ENCODE results near the gene WNT2B. TPM values are rescaled to one million over a fixed set of nuclear protein-coding genes. Genes with fewer than 3 reads are reported as not detected.

WNT2B gene
- total RNA-seq, 1 experiment from 2014 or later: 1.2 TPM

- TF ChIP-seq, protein P1, sequence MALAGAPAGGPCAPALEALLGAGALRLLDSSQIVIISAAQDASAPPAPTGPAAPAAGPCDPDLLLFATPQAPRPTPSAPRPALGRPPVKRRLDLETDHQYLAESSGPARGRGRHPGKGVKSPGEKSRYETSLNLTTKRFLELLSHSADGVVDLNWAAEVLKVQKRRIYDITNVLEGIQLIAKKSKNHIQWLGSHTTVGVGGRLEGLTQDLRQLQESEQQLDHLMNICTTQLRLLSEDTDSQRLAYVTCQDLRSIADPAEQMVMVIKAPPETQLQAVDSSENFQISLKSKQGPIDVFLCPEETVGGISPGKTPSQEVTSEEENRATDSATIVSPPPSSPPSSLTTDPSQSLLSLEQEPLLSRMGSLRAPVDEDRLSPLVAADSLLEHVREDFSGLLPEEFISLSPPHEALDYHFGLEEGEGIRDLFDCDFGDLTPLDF (CRISPR knock-in tag; IDR thresholded peaks at IDR 0.05): no peak
These were observed 55.3 kb downstream of the WNT2B start (continued) for GRCh38 chr1:112564081-112564480.

DNA sequence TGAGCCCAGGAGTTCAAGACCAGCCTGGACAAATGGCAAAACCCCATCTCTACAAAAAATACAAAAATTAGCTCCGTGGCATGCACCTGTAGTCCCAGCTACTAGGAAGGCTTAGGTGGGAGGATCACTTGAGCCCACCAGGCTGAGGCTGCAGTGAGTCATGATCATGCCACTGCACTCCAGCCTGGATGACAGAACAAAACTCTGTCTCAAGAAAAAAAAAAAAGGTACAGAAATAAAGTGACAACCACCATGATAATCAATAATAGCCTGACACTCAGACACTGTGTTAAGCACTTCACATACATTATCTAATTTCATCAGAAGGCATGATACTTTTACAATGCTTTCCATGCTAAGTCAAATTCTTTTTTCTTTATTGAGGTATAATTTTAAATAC, 57.0 kb downstream of the WNT2B start:
- H3K9me3 Mint-ChIP-seq: no peaks in the 10 kb centered on the region
- TF ChIP-seq SOX15 (CRISPR knock-in tag; IDR thresholded peaks at IDR 0.05): no peak
- TF ChIP-seq JAZF1 (CRISPR knock-in tag; IDR thresholded peaks at IDR 0.05): no peak
- no peak for TF ChIP-seq ERG (CRISPR knock-in tag; IDR thresholded peaks at IDR 0.05)
- no peak for TF ChIP-seq ZNF232 (CRISPR knock-in tag; IDR thresholded peaks at IDR 0.05)
- no peak for TF ChIP-seq ZNF423 (CRISPR knock-in tag; IDR thresholded peaks at IDR 0.05)
- no peak for TF ChIP-seq TCF7 (CRISPR knock-in tag; IDR thresholded peaks at IDR 0.05; ENCODE audit: low read depth)
- TF ChIP-seq, protein P2, sequence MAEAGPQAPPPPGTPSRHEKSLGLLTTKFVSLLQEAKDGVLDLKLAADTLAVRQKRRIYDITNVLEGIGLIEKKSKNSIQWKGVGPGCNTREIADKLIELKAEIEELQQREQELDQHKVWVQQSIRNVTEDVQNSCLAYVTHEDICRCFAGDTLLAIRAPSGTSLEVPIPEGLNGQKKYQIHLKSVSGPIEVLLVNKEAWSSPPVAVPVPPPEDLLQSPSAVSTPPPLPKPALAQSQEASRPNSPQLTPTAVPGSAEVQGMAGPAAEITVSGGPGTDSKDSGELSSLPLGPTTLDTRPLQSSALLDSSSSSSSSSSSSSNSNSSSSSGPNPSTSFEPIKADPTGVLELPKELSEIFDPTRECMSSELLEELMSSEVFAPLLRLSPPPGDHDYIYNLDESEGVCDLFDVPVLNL (CRISPR knock-in tag; IDR thresholded peaks at IDR 0.05; ENCODE audit: borderline replicate concordance, low read depth): no peak
- TF ChIP-seq ZSCAN18 (CRISPR knock-in tag; IDR thresholded peaks at IDR 0.05): no peak
- TF ChIP-seq, protein P3, sequence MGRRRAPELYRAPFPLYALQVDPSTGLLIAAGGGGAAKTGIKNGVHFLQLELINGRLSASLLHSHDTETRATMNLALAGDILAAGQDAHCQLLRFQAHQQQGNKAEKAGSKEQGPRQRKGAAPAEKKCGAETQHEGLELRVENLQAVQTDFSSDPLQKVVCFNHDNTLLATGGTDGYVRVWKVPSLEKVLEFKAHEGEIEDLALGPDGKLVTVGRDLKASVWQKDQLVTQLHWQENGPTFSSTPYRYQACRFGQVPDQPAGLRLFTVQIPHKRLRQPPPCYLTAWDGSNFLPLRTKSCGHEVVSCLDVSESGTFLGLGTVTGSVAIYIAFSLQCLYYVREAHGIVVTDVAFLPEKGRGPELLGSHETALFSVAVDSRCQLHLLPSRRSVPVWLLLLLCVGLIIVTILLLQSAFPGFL (CRISPR knock-in tag; IDR thresholded peaks at IDR 0.05; ENCODE audit: borderline replicate concordance): no peak
- TF ChIP-seq, protein P4, sequence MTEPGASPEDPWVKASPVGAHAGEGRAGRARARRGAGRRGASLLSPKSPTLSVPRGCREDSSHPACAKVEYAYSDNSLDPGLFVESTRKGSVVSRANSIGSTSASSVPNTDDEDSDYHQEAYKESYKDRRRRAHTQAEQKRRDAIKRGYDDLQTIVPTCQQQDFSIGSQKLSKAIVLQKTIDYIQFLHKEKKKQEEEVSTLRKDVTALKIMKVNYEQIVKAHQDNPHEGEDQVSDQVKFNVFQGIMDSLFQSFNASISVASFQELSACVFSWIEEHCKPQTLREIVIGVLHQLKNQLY (CRISPR knock-in tag; IDR thresholded peaks at IDR 0.05): no peak
- TF ChIP-seq IRF1 (CRISPR knock-in tag; IDR thresholded peaks at IDR 0.05): no peak
- no peak for TF ChIP-seq NR3C1 (CRISPR knock-in tag; conservative IDR thresholded peaks at IDR 0.05; ENCODE audit: low read depth)
- no peak for TF ChIP-seq ZNF396 (CRISPR knock-in tag; IDR thresholded peaks at IDR 0.05; ENCODE audit: borderline replicate concordance)
- no peak for TF ChIP-seq GTF2I (CRISPR knock-in tag; conservative IDR thresholded peaks at IDR 0.05)
- TF ChIP-seq MYBL2 (CRISPR knock-in tag; IDR thresholded peaks at IDR 0.05): no peak
- TF ChIP-seq, protein P5, sequence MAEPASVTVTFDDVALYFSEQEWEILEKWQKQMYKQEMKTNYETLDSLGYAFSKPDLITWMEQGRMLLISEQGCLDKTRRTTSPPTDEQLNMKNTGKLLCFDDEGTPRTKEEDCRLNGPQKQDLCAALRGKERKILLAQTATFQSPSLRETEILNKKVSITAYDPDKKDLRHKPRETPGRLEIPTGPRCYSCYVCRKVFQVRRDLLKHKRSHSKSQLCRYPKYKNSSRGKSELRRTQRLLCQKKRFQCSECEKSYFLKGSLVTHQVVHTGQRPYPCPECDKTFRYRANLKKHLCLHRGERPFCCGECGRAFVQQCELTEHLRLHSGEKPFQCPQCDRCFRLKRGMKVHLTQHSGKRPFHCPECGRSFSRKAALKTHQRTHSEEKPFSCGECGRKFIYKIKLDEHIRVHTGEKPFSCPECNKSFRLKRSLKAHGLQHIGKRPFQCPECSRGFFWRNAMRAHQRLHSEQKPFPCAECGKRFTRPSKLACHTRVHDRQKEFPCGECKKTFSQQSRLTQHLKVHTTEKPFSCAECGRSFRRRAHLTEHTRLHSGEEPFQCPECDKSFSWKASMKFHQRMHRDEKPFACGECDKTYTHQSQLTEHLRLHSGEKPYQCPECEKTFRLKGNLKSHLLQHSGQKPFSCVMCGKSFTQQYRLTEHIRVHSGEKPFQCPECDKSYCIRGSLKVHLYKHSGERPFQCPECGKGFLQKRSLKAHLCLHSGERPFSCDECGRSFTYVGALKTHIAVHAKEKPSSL (CRISPR knock-in tag; conservative IDR thresholded peaks at IDR 0.05): no peak
- no peak for TF ChIP-seq SMAD4 (CRISPR knock-in tag; IDR thresholded peaks at IDR 0.05)
- TF ChIP-seq ZMAT4 (CRISPR knock-in tag; IDR thresholded peaks at IDR 0.05): no peak
- H3K4me1 Mint-ChIP-seq: no peaks in the 10 kb centered on the region
- ChIA-PET CTCF (no interaction called here), POLR2A (no interaction called here)
- DNase-seq (ENCODE audit: low spot score) (no peak), ATAC-seq (no peak)
- no peak overlapping the region for H3K27ac Mint-ChIP-seq
- H3K36me3 Mint-ChIP-seq: peaks cover 10% of the 10 kb centered on the region
- H3K27me3 Mint-ChIP-seq (ENCODE audit: low read depth): no peaks in the 10 kb centered on the region
- no peak overlapping the region for H3K4me3 Mint-ChIP-seq

All from WTC11 (cell line).